Esophagus squamous epithelium (tissue), 4 donors: ENCODE data around the gene FKBP8.

Experiments
- POLR2A ChIP-seq, 4 donors: fragments of 450-650 bp; IDR thresholded peaks; one replicate each; pipeline ENCODE4 v1.6.1; 2017; ENCODE audit warnings: antibody characterized with exemption in 4 of 4, mild to moderate bottlenecking in 4 of 4, moderate library complexity in 3 of 4
- TF ChIP-seq, protein P1 (sequence below), 6 experiments: fragments of 450-650 bp in 4 of 6; fragments of 200-600 bp in 2 of 6; sonication (generic) in 2 of 6; IDR thresholded peaks; one replicate each; pipeline ENCODE4 v1.5.1; 2016 to 2019; ENCODE audit warnings: antibody characterized with exemption in 6 of 6, mild to moderate bottlenecking in 4 of 6, moderate library complexity in 4 of 6

DNA sequence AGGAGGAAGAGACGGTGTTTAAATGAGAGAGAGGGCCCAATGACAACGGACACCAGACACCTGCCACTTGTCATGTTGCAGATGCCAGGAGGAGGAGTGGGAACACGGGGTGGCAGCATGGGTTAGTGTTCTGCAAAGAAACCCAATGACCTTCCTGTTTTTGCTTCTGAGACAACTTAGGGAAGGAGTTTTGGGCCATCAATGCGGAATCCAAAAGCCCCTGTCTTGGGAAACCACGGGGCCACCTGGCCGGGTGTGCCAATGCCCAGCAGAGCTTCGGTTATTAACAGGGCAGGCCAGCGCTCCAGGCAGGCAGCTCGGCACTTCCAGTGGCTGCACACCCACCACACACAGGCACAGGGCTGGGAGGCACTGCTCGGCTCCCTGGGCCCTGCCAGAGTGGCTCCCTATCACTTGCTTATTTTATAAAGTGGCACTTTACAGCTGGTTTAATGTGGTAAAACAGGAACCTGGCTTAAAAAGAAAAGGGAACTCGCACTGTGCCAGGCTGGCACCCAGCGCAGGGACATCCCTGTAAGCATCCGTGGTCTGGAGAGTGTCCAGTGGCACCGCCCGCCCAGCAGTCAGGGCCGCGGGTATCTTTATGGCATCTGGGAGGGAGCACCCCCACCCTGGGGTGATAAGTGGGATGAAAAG lies 40.6 kb downstream of the FKBP8 start:
- TF ChIP-seq, protein P1, sequence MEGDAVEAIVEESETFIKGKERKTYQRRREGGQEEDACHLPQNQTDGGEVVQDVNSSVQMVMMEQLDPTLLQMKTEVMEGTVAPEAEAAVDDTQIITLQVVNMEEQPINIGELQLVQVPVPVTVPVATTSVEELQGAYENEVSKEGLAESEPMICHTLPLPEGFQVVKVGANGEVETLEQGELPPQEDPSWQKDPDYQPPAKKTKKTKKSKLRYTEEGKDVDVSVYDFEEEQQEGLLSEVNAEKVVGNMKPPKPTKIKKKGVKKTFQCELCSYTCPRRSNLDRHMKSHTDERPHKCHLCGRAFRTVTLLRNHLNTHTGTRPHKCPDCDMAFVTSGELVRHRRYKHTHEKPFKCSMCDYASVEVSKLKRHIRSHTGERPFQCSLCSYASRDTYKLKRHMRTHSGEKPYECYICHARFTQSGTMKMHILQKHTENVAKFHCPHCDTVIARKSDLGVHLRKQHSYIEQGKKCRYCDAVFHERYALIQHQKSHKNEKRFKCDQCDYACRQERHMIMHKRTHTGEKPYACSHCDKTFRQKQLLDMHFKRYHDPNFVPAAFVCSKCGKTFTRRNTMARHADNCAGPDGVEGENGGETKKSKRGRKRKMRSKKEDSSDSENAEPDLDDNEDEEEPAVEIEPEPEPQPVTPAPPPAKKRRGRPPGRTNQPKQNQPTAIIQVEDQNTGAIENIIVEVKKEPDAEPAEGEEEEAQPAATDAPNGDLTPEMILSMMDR (IDR thresholded peaks at IDR 0.05): no peak
- no peak for TF ChIP-seq POLR2A (IDR thresholded peaks at IDR 0.05)
